ENCODE data around the gene CAP2.
"Not testable (repeated sequence)": the region's sequence is repeated elsewhere in the genome, so short reads cannot be mapped to it uniquely, and the experiment has no call there.

Gene CAP2

DNA sequence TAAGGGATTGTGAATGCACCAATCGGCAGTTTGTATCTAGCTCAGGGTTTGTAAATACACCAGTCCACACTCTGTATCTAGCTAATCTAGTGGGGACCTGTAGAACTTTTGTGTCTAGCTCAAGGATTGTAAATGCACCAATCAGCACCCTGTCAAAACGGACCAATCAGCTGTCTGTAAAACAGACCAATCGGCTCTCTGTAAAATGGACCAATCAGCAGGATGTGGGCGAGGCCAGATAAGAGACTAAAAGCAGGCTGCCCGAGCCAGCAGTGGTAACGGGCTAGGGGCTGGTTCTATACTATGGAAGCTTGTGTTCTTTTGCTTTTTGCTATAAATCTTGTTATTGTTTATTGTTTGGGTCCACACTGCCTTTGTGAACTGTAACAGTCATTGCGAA lies 187.9 kb downstream of the CAP2 start:
- DNase-seq (ENCODE audit: low spot score), result not testable (repeated sequence)

DNA sequence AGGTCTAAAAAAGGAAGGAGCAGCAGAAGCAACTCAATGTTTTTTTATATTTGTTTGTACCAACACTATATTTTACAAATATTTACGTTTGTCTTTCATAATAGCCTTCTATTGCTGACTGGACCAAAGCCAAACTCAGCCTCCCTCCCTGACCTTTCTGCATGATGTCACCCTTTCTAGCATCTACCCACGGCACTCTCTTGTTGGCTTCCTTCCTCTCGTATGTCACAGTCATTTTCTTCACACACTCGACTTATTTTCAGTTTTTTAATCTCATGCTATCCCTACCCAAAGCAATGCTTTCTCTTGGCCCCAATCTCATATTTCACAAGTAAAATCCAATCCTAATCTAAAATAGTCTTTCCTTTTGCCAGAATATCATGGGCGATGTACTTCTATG lies 190.4 kb downstream of the CAP2 start:
- no peak for DNase-seq (ENCODE audit: low spot score)

DNA sequence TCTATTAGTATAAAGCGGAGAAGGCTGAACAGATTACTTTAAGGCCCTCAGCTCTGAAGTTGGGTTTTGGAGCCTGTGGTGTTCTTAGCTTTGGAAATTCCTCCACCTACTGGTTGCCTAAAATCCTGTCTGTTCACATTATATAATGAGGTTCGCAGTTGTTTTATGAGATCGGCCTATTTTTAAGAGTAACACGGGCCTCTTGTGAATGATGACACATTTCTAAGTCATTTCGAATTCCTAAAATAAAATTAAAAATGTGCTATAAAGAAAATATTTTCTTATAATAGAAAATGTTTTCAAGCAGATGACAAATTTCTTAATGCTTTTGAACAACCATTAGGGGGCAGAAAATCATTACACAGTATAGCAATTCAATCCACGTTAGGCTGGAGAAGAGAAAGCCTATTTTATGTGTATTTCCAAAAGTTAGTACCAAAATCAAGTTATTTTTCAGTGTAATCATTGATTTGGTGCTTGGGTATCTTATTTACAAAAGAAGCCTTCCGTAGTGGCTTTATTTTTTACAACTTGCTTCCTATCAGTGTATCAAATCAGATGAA lies 190.9 kb downstream of the CAP2 start:
- peak; percentile 48 for DNase-seq (ENCODE audit: low spot score)

DNA sequence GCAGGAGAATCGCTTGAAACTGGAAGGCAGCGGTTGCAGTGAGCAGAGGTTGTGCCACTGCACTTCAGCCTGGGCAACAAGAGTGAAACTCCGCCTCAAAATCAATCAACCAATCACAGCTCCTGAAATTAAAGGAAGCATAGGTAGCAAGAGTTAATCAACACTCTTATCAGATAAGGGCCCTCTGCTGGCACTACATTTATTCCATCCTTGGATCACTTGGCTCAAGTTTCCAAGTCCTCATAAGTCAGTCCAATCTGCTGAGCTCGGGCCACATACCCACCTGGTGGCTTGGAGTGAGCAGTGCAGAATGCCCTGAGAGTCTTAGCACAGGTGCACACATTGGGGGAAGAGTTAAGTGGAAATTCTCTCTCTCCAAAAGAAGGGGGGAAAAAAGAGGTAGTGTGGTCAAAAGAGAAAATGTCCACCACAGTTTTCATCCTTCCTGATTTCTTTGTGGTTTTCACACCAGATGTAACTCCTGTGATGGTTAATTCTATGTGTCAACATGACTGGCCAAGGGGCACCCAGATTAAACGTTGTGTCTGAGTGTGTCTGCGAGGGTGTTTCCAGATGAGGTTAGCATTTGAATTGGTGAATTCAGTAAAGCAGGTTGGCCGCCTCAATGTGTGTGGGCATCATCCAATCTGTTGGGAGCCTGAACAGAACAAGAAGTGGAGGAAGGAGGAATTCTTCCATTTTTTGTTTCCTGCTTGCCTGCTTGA lies 192.5 kb downstream of the CAP2 start:
- DNase-seq (ENCODE audit: low spot score), result no peak

GRCh38 chr6:17586623-17587022 lies 193.2 kb downstream of the CAP2 start:
- DNase-seq (ENCODE audit: low spot score), result not testable (repeated sequence)

DNA sequence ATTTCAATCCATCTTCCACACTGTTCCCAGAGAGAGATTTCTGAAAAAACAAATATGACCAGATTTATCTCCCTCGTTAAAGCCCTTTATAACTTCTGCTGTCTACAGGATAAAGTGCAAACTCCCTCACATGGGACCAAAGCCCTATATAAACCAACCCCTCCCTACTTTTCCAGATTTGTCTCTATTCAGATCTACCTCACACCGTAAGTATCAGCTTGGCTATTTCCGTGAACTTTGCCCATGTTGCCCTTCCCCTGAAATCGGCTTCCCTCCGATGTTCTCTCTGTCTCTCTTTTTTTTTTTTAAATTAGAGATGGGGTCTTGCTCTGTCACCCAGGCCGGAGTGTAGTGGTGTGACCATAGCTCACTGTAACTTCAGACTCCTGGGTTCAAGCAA lies 194.6 kb downstream of the CAP2 start:
- DNase-seq (ENCODE audit: low spot score), result no peak

DNA sequence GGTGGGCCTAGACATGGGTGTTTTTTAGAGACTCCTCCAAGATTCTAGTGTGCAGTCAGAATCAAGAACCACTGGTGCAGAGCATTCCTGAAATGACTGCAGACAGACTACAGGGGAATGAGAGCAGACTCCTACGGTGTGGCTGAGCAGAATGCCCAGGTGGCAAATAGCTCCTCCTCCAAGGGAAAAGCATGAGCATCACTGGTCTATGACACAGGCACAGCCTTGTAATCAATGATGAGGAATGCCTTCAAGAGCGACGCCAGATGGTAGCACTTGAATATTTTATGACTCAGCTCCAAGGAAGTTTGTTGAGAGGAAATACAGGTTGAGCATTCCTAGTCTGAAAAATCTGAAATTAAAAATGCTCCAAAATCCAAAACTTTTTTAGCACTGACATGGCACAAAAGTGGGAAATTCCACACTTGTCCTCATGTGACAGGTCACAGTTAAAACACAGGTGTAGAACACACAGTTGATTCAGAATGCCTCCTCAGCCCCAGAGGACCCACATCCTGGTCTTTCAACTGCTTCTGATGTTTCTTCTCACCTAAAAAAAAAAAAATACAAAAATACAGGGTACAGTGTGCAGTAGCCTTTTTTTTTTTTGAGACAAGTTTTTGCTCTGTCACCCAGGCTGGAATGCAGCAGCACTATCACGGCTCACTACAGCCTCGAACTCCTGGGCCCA lies 196.2 kb downstream of the CAP2 start:
- no peak for DNase-seq (ENCODE audit: low spot score)

- DNase-seq (ENCODE audit: low spot score), result no peak
These were observed 197.9 kb downstream of the CAP2 start for GRCh38 chr6:17591287-17591686.

DNA sequence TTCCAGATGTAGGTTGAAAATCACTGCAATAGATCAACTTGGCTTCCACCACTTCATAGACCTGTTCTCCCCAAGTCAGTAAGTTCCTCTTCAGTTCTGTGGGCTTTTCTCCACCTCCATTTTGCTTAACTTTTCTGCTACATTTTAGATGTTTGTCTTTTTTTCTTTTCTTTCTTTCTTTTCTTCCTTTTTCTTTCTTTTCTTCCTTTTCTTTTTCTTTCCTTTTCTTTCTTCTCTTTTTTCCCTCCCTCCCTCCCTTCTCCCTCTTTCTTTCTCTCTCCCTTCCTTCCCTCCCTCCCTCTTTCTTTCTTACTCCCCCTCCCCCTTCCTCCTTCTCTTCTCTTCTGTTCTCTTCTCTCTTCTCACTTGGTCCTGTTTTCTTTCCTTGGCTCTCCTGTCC lies 199.9 kb downstream of the CAP2 start:
- no peak for DNase-seq (ENCODE audit: low spot score)

GRCh38 chr6:17596085-17596484 lies 202.7 kb downstream of the CAP2 start:
- no peak for DNase-seq (ENCODE audit: low spot score)

DNA sequence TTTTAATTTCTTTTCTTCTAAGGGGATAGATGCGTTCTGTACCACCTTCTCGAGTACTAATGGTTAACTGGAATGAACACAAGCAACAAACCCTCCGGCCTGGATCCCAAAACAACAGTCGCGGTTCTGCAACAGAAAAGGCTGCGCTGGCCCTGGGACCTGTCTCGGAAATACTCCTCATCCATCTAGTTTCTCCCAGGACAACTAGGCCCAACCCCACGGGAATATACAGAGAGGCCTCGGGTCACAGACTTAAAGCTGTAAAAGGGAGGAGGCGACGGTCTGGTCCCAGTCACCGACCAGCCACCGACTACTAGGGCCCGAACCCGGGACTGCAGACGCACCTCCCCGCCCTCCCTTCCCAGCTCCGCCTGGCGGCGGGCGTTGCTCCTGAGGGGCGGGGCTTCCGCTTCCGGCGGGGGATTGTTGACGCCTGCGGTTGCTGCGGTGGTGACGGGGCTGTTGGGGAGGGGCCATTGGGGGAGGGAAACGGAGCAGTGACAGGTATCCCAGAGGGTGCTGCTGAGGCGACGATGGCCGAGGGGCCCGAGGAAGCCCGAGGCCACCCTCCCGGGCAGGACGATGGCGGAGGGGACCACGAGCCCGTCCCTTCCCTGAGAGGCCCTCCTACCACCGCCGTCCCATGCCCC lies 206.6 kb downstream of the CAP2 start, which contains the start of gene FAM8A1:
Gene FAM8A1 (plus strand): TSS at position 426 of the 650 bp plus-strand sequence. CDS start 108 bp downstream, at position 534.
- DNase-seq (ENCODE audit: low spot score), result peak; percentile 95

DNA sequence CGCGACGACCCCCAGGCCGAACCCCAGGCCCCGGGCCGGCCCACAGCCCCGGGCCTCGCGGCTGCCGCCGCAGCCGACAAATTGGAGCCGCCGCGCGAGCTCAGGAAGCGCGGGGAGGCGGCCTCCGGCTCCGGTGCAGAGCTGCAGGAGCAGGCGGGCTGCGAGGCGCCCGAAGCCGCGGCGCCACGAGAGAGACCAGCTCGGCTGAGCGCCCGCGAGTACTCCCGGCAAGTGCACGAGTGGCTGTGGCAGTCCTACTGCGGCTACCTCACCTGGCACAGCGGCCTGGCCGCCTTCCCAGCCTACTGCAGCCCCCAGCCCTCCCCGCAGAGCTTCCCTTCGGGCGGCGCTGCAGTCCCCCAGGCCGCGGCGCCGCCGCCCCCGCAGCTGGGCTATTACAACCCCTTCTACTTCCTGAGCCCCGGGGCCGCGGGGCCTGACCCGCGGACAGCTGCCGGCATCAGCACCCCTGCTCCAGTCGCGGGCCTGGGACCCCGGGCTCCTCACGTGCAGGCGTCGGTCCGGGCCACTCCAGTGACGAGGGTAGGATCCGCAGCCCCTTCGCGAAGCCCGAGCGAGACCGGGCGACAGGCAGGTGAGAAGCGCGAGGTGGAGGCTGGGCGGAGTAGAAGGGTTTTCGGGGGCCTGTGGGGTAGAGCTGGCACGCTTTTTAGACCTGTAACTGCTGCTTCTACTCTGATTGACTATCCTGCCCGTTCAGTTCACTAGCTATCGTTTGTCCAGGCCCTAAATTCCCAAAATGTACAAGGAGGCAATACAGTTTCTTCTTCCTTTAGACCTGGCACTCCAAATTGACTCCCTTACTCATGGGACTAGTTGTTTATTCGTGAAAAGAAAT lies 207.4 kb downstream of the CAP2 start:
- peak; percentile 26 for DNase-seq (ENCODE audit: low spot score)

DNA sequence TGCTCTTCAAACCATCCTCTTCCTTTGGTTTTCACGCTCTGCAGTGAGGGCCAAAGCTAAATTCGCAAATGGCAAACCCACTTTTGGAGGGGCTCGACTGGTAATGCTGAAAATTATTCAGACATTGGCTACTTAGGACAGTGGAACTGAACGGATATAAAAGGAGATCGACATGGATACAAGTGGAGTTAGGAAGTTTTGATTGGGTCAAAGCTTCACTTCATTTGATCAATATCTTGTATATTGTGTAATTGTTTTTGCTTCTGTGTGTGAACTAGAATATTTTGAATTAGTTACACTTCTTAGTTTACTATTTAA lies 207.9 kb downstream of the CAP2 start:
- no peak for DNase-seq (ENCODE audit: low spot score)

GRCh38 chr6:17602888-17603287 lies 209.5 kb downstream of the CAP2 start:
- no peak for DNase-seq (ENCODE audit: low spot score)

DNA sequence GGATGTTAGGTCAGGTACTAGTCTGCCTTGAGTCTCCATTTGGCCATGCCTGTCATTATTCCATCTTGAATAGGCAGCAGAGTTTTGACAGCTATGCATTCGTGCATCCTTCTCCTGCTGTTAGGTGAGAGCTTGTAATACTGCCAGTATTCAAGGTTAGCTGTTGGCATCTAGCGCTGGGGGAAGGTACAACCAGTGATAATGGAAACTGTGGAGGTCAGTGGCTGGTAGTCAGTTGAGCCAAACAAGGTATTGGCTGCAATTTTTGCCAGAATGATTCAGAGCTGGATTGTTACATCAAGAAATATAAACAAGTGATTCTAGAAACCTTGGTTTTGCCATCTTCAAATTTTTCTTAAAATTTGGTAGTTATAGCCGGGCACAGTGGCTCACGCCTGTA lies 213.2 kb downstream of the CAP2 start:
- no peak for DNase-seq (ENCODE audit: low spot score)

Data from CD4-positive, alpha-beta T cell treated with Interleukin-2 at 100 ng/mL for 4 hours (primary cell).